Vagina (tissue), 2 donors: ENCODE results near the gene USP16.
"Not testable (repeated sequence)": the region's sequence is repeated elsewhere in the genome, so short reads cannot be mapped to it uniquely, and the experiment has no call there.

ENCODE experiments used
- POLR2A ChIP-seq, 2 donors: fragments of 450-650 bp; IDR thresholded peaks; one replicate each; pipeline ENCODE4 v1.6.1; 2017; ENCODE audit warnings: antibody characterized with exemption in 2 of 2, mild to moderate bottlenecking in 2 of 2, moderate library complexity in 2 of 2
- POLR2AphosphoS5 ChIP-seq, 2 donors: sonication (generic); formaldehyde crosslinking; IDR thresholded peaks; one replicate each; pipeline ENCODE4 v1.9.0; 2017; ENCODE audit warnings: antibody characterized with exemption in 2 of 2, mild to moderate bottlenecking in 2 of 2, low read depth in 1 of 2; ENCODE audit not compliant: insufficient read depth in 1 of 2
- TF ChIP-seq, protein P1 (sequence below), 3 experiments: fragments of 450-650 bp in 2 of 3; fragments of 200-600 bp in 1 of 3; sonication (generic) in 1 of 3; IDR thresholded peaks; one replicate each; pipeline ENCODE4 v1.5.1; 2017 to 2019; ENCODE audit warnings: antibody characterized with exemption in 3 of 3, mild to moderate bottlenecking in 2 of 3, moderate library complexity in 2 of 3

GRCh38 chr21:28988146-28988545, 36.3 kb upstream of the USP16 start:
- not testable (repeated sequence) for TF ChIP-seq POLR2A (IDR thresholded peaks at IDR 0.05); POLR2AphosphoS5 (IDR thresholded peaks at IDR 0.05; ENCODE audit: insufficient read depth in 1 of 2, low read depth in 1 of 2)
- TF ChIP-seq, protein P1, sequence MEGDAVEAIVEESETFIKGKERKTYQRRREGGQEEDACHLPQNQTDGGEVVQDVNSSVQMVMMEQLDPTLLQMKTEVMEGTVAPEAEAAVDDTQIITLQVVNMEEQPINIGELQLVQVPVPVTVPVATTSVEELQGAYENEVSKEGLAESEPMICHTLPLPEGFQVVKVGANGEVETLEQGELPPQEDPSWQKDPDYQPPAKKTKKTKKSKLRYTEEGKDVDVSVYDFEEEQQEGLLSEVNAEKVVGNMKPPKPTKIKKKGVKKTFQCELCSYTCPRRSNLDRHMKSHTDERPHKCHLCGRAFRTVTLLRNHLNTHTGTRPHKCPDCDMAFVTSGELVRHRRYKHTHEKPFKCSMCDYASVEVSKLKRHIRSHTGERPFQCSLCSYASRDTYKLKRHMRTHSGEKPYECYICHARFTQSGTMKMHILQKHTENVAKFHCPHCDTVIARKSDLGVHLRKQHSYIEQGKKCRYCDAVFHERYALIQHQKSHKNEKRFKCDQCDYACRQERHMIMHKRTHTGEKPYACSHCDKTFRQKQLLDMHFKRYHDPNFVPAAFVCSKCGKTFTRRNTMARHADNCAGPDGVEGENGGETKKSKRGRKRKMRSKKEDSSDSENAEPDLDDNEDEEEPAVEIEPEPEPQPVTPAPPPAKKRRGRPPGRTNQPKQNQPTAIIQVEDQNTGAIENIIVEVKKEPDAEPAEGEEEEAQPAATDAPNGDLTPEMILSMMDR (IDR thresholded peaks at IDR 0.05) = not testable (repeated sequence)
